Breast epithelium (tissue), 3 donors: ENCODE results near the gene TYRO3.

Experiments used
- CTCF ChIP-seq, 3 donors: fragments of 450-650 bp; IDR thresholded peaks; one replicate each; pipeline ENCODE4 v1.5.1; 2016 to 2017; ENCODE audit warnings: antibody characterized with exemption in 3 of 3, mild to moderate bottlenecking in 3 of 3, moderate library complexity in 3 of 3
- POLR2A ChIP-seq: fragments of 450-650 bp; IDR thresholded peaks from one replicate; pipeline ENCODE4 v1.6.1; 2016; ENCODE audit warnings: antibody characterized with exemption, mild to moderate bottlenecking, moderate library complexity
- POLR2AphosphoS5 ChIP-seq, 3 donors: sonication (generic); formaldehyde crosslinking; IDR thresholded peaks; one replicate each; pipeline ENCODE4 v1.6.1; 2017; ENCODE audit warnings: antibody characterized with exemption in 3 of 3

- no peak for TF ChIP-seq CTCF (IDR thresholded peaks at IDR 0.05)
- no peak for TF ChIP-seq POLR2A
- no peak for TF ChIP-seq POLR2AphosphoS5 (IDR thresholded peaks at IDR 0.05)
Observed at GRCh38 chr15:41584636-41585126, 25.7 kb downstream of the TYRO3 start.
